BE2C (cell line): ENCODE measurements around the gene CASP3.
"Not testable (repeated sequence)": the region's sequence is repeated elsewhere in the genome, so short reads cannot be mapped to it uniquely, and the experiment has no call there.

Experiments used
- DNase-seq: peaks from one replicate; pipeline ENCODE4 v3.0.0-alpha.2; 2020
- H3K27me3 ChIP-seq: fragments of 250-450 bp; sonication (Bioruptor Pico); 2 replicates; pipeline ENCODE4 v1.5.1; 2020; ENCODE audit warnings: mild to moderate bottlenecking
- H3K36me3 ChIP-seq: fragments of 250-450 bp; sonication (Bioruptor Pico); 2 replicates; pipeline ENCODE4 v1.5.1; 2020; ENCODE audit warnings: mild to moderate bottlenecking
- H3K4me1 ChIP-seq: fragments of 250-450 bp; sonication (Bioruptor Pico); 2 replicates; pipeline ENCODE4 v1.5.1; 2020
- H3K4me3 ChIP-seq: 2 replicates; pipeline ENCODE4 v1.5.1; 2011; ENCODE audit warnings: low read depth, low read length
- H3K9me3 ChIP-seq: fragments of 250-450 bp; sonication (Bioruptor Pico); 2 replicates; pipeline ENCODE4 v1.5.1; 2020
- CTCF ChIP-seq: IDR thresholded peaks from 2 replicates; pipeline ENCODE4 v1.5.1; 2012; ENCODE audit warnings: mild to moderate bottlenecking, low read depth, low read length

The CASP3 gene

DNA sequence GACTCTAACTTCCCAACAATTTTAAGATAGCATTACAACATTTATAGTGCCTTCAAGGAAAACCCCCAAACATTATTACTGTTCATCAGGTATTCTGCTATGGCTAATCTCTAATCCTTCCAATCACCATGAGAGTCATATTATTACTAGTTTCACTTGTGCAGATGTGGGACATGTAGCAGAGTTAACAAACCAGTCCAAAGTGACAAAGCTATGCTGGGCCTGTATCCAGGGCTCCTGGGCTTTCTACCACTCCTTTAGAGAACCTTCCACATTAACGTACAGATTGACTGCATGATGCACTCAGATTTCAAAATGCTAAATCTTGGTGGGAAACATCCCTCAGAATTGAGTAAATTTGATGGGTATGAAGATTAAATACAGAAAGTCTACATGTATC is 16.4 kb downstream of the CASP3 start:
- no peak for DNase-seq
- peaks cover 61% of the 10 kb centered on the region for H3K36me3 ChIP-seq
- TF ChIP-seq CTCF, result no peak
- H3K4me3 ChIP-seq, result no peak overlapping the region
- H3K4me1 ChIP-seq, result no peaks in the 10 kb centered on the region
- H3K27me3 ChIP-seq, result no peaks in the 10 kb centered on the region
- H3K9me3 ChIP-seq, result no peaks in the 10 kb centered on the region

DNA sequence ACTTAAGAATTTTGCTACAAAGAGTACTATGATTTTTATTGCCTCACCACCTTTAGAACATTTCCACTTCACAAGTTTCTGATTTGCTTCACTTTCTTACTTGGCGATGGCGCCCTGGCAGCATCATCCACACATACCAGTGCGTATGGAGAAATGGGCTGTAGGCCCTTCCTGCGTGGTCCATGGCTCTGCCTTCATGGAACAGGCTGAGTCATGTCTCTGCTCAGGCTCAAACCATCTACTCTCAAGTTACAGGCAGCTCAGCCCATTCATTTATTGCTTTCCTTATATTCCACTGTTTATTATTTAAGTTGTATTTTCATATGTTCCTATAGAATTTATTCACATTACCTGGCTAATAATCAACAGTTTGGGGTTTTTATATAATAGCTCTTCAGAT is 21.1 kb downstream of the CASP3 start:
- no peak for TF ChIP-seq CTCF
- Histone ChIP-seq H3K4me3 (no peak overlapping the region), H3K9me3 (no peaks in the 10 kb centered on the region), H3K4me1 (no peaks in the 10 kb centered on the region), H3K27me3 (no peaks in the 10 kb centered on the region), H3K36me3 (peaks cover 39% of the 10 kb centered on the region)
- no peak for DNase-seq

DNA sequence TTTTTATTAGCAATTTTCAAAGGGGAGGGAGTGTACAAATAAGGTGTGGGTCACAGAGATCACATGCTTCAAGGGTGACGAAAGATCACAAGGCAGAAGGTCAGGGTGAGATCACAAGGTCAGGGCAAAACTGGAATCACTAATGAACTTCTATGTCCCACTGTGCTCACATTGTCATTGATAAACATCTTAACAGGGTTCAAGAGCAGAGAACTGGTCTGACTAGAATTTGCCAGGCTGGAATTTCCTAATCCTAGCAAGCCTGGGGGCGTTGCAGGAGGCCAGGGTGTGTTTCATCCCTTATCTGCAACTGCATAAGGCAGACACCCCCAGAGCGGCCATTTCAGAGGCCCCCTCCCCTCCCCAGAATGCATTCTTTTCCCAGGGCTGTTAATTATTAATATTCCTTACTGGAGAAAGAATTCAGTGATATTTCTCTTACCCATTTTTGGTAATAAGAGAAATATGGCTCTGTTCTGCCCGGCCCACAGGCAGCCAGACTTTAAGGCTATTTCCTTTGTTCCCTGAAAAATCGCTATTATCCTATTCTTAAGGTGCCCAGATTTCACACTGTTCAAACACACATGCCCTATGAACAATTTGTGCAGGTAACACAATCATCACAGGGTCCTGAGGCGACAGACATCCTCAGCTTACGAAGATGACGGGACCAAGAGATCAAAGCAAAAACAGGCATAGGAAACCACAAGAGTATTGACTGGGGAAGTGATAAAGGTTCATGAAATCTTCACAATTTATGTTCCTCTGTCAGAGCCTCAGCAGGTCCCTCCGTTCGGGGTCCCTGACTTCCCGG is 23.3 kb downstream of the CASP3 start:
- not testable (repeated sequence) for H3K4me1 ChIP-seq, H3K4me3 ChIP-seq, H3K27me3 ChIP-seq, DNase-seq, H3K9me3 ChIP-seq
- peaks cover 37% of the 10 kb centered on the region for H3K36me3 ChIP-seq

GRCh38 chr4:184624972-184625554 is 24.2 kb downstream of the CASP3 start:
- H3K27me3 ChIP-seq, result no peaks in the 10 kb centered on the region
- no peak overlapping the region for H3K4me3 ChIP-seq
- no peak for DNase-seq
- TF ChIP-seq CTCF, result no peak
- no peaks in the 10 kb centered on the region for H3K4me1 ChIP-seq
- H3K36me3 ChIP-seq, result peaks cover 28% of the 10 kb centered on the region
- no peaks in the 10 kb centered on the region for H3K9me3 ChIP-seq

- H3K36me3 ChIP-seq, result peaks cover 23% of the 10 kb centered on the region
- H3K9me3 ChIP-seq, H3K27me3 ChIP-seq, H3K4me3 ChIP-seq, DNase-seq, H3K4me1 ChIP-seq: not testable (repeated sequence)
Measured at GRCh38 chr4:184624504-184624903, 24.7 kb downstream of the CASP3 start.

DNA sequence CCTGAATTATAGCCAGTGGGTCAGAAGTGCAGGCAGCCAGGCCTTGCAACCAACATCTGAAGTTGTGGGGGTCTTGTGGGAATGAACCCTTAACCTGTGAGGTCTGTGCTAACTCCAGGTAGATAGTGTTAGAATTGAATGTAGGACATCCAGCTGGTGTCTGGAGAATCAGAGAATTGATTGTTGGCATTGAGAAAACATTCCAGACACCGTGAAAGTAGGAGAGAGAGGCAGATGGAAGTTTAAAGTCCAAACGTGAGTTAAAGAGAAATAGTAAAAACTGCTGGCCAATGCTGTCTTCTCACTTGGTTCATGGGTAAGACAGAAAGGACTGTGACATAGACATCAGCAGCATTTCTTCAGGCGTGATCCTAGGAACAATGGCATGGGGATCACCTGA is 27.7 kb downstream of the CASP3 start:
- Histone ChIP-seq H3K36me3 (no peaks in the 10 kb centered on the region), H3K9me3 (no peaks in the 10 kb centered on the region), H3K27me3 (no peaks in the 10 kb centered on the region), H3K4me3 (no peak overlapping the region), H3K4me1 (no peaks in the 10 kb centered on the region)
- DNase-seq, result no peak
- no peak for TF ChIP-seq CTCF

GRCh38 chr4:184620212-184620867 is 28.9 kb downstream of the CASP3 start:
- no peaks in the 10 kb centered on the region for H3K36me3 ChIP-seq
- TF ChIP-seq CTCF, result no peak
- no peak for DNase-seq
- H3K9me3 ChIP-seq, result no peaks in the 10 kb centered on the region
- no peak overlapping the region for H3K4me3 ChIP-seq
- H3K4me1 ChIP-seq, result no peaks in the 10 kb centered on the region
- H3K27me3 ChIP-seq, result no peaks in the 10 kb centered on the region
